ENCODE results near the gene ZNF440. TPM values are rescaled to one million over a fixed set of nuclear protein-coding genes. Genes with fewer than 3 reads are reported as not detected.
"Not testable (repeated sequence)": the region's sequence is repeated elsewhere in the genome, so short reads cannot be mapped to it uniquely, and the experiment has no call there.

Gene ZNF440
- total RNA-seq, 2 experiments from 2014 or later: 7.9 to 15.2 TPM

GRCh38 chr19:11856596-11857250 lies 42.6 kb downstream of the ZNF440 start:
- Histone ChIP-seq H3K9me2 (ENCODE audit: insufficient read depth, low read length) (no peaks in the 10 kb centered on the region), H3K27ac (ENCODE audit: low read depth, low read length, poor library complexity, severe bottlenecking) (no peak overlapping the region), H3K79me2 (ENCODE audit: insufficient read depth, low read depth, low read length) (peaks cover 16% of the 10 kb centered on the region; the same call in 1 of the 2 replicates), H3K4me2 (ENCODE audit: low read length) (no peak overlapping the region), H3K9me3 (ENCODE audit: low read length) (no peaks in the 10 kb centered on the region; the same call in 1 of the 2 replicates), H4K20me1 (ENCODE audit: insufficient read depth, low read length) (no peaks in the 10 kb centered on the region), H3K4me3 (ENCODE audit: low read depth, low read length, poor library complexity, severe bottlenecking) (no peak overlapping the region), H3K4me1 (ENCODE audit: insufficient read depth, low read length, poor library complexity, severe bottlenecking) (no peaks in the 10 kb centered on the region), H2AFZ (ENCODE audit: low read length) (no peak overlapping the region), H3K36me3 (ENCODE audit: insufficient read depth, low read length) (peaks cover 38% of the 10 kb centered on the region)
- no TSS peak for BruUV-seq (replicated peaks)
- POLR2A ChIA-PET: interaction anchor here (0.6 kb wide), 1 partner anchor 22 kb away, joined by 3 read pairs; no protein-coding TSS in a partner anchor
- no peak for DNase-seq (ENCODE audit: low spot score)
- CTCF ChIA-PET (ENCODE audit: unreplicated experiment): no interaction called here
- intact Hi-C loops (cut with micrococcal nuclease; ENCODE audit: unreplicated experiment): no loop called here
- TF ChIP-seq CTCF (conservative IDR thresholded peaks at IDR 0.05; ENCODE audit: low read length) (no peak), EZH2phosphoT487 (IDR thresholded peaks at IDR 0.05; ENCODE audit: borderline replicate concordance, low read depth, low read length) (no peak)

GRCh38 chr19:11860721-11861120 lies 46.6 kb downstream of the ZNF440 start:
- DNase-seq (ENCODE audit: low spot score): no peak
- intact Hi-C loops (cut with micrococcal nuclease; ENCODE audit: unreplicated experiment): no loop called here
- BruUV-seq (replicated peaks): no TSS peak
- Histone ChIP-seq H3K9me2 (ENCODE audit: insufficient read depth, low read length) (no peaks in the 10 kb centered on the region), H2AFZ (ENCODE audit: low read length) (no peak overlapping the region), H3K4me3 (ENCODE audit: low read depth, low read length, poor library complexity, severe bottlenecking) (no peak overlapping the region), H3K4me1 (ENCODE audit: insufficient read depth, low read length, poor library complexity, severe bottlenecking) (no peaks in the 10 kb centered on the region), H3K4me2 (ENCODE audit: low read length) (no peak overlapping the region), H4K20me1 (ENCODE audit: insufficient read depth, low read length) (no peaks in the 10 kb centered on the region), H3K36me3 (ENCODE audit: insufficient read depth, low read length) (peaks cover 10% of the 10 kb centered on the region; the same call in 1 of the 2 replicates), H3K9me3 (ENCODE audit: low read length) (no peaks in the 10 kb centered on the region), H3K79me2 (ENCODE audit: insufficient read depth, low read depth, low read length) (peaks cover 4% of the 10 kb centered on the region; the same call in 1 of the 2 replicates), H3K27ac (ENCODE audit: low read depth, low read length, poor library complexity, severe bottlenecking) (no peak overlapping the region)
- no peak for TF ChIP-seq EZH2phosphoT487 (IDR thresholded peaks at IDR 0.05; ENCODE audit: borderline replicate concordance, low read depth, low read length)
- no peak for TF ChIP-seq CTCF (conservative IDR thresholded peaks at IDR 0.05; ENCODE audit: low read length)
- POLR2A ChIA-PET: no interaction called here
- CTCF ChIA-PET (ENCODE audit: unreplicated experiment): no interaction called here

- Histone ChIP-seq H4K20me1 (ENCODE audit: insufficient read depth, low read length) (no peaks in the 10 kb centered on the region), H3K9me3 (ENCODE audit: low read length) (no peaks in the 10 kb centered on the region), H2AFZ (ENCODE audit: low read length) (no peak overlapping the region), H3K9me2 (ENCODE audit: insufficient read depth, low read length) (no peaks in the 10 kb centered on the region), H3K4me3 (ENCODE audit: low read depth, low read length, poor library complexity, severe bottlenecking) (no peak overlapping the region), H3K36me3 (ENCODE audit: insufficient read depth, low read length) (peaks cover 14% of the 10 kb centered on the region), H3K4me2 (ENCODE audit: low read length) (no peak overlapping the region), H3K79me2 (ENCODE audit: insufficient read depth, low read depth, low read length) (peaks cover 4% of the 10 kb centered on the region; the same call in 1 of the 2 replicates), H3K4me1 (ENCODE audit: insufficient read depth, low read length, poor library complexity, severe bottlenecking) (no peaks in the 10 kb centered on the region), H3K27ac (ENCODE audit: low read depth, low read length, poor library complexity, severe bottlenecking) (no peak overlapping the region)
- BruUV-seq (replicated peaks): no TSS peak
- CTCF ChIA-PET (ENCODE audit: unreplicated experiment): no interaction called here
- POLR2A ChIA-PET: no interaction called here
- intact Hi-C loops (cut with micrococcal nuclease; ENCODE audit: unreplicated experiment): no loop called here
- no peak for TF ChIP-seq CTCF (conservative IDR thresholded peaks at IDR 0.05; ENCODE audit: low read length)
- no peak for DNase-seq (ENCODE audit: low spot score)
Measured at GRCh38 chr19:11861301-11861700, 47.2 kb downstream of the ZNF440 start.

GRCh38 chr19:11867766-11868165 lies 53.7 kb downstream of the ZNF440 start:
- DNase-seq (ENCODE audit: low spot score); H3K27ac ChIP-seq (ENCODE audit: low read depth, low read length, poor library complexity, severe bottlenecking); POLR2A ChIA-PET; CTCF ChIA-PET (ENCODE audit: unreplicated experiment); H4K20me1 ChIP-seq (ENCODE audit: insufficient read depth, low read length); H3K79me2 ChIP-seq (ENCODE audit: insufficient read depth, low read depth, low read length); H3K9me3 ChIP-seq (ENCODE audit: low read length); H3K9me2 ChIP-seq (ENCODE audit: insufficient read depth, low read length); H2AFZ ChIP-seq (ENCODE audit: low read length); intact Hi-C loops (cut with micrococcal nuclease; ENCODE audit: unreplicated experiment); H3K4me1 ChIP-seq (ENCODE audit: insufficient read depth, low read length, poor library complexity, severe bottlenecking); H3K4me2 ChIP-seq (ENCODE audit: low read length); H3K4me3 ChIP-seq (ENCODE audit: low read depth, low read length, poor library complexity, severe bottlenecking): not testable (repeated sequence)
- TSS peak; percentile 50 for BruUV-seq (replicated peaks)
- peaks cover 51% of the 10 kb centered on the region for H3K36me3 ChIP-seq (ENCODE audit: insufficient read depth, low read length)
